H9 (cell line): ENCODE measurements around the gene FASTK. TPM values are rescaled to one million over a fixed set of nuclear protein-coding genes. Genes with fewer than 3 reads are reported as not detected.
A peak's percentile ranks its signal among the peaks of the same experiment; 100 is the strongest.

Experiments
- DNase-seq: peaks from one replicate; pipeline ENCODE4 v3.0.0-alpha.2; 2017
- H2AFZ ChIP-seq: one replicate; pipeline ENCODE4 v1.6.1; 2013; ENCODE audit warnings: mild to moderate bottlenecking, low read length, control low read depth, moderate library complexity
- H2AK5ac ChIP-seq: 2 replicates; pipeline ENCODE4 v1.6.1; 2013; ENCODE audit warnings: low read length, control low read depth, mixed read lengths; ENCODE audit not compliant: insufficient read length
- H2BK120ac ChIP-seq: one replicate; pipeline ENCODE4 v1.6.1; 2013; ENCODE audit warnings: low read depth, mild to moderate bottlenecking, low read length, control low read depth, inconsistent platforms; ENCODE audit not compliant: poor library complexity, severe bottlenecking
- H2BK12ac ChIP-seq: 2 replicates; pipeline ENCODE4 v1.6.1; 2013; ENCODE audit warnings: low read length, control low read depth, mixed read lengths, low read depth; ENCODE audit not compliant: insufficient read length
- H2BK15ac ChIP-seq: 2 replicates; pipeline ENCODE4 v1.6.1; 2013; ENCODE audit warnings: low read depth, low read length, control low read depth
- H2BK20ac ChIP-seq: one replicate; pipeline ENCODE4 v1.6.1; 2013; ENCODE audit warnings: low read depth, mild to moderate bottlenecking, low read length, control low read depth, inconsistent platforms; ENCODE audit not compliant: poor library complexity, severe bottlenecking
- H2BK5ac ChIP-seq: 2 replicates; pipeline ENCODE4 v1.6.1; 2013; ENCODE audit warnings: low read length, control low read depth, mixed read lengths; ENCODE audit not compliant: insufficient read length
- H3K14ac ChIP-seq: 2 replicates; pipeline ENCODE4 v1.6.1; 2013; ENCODE audit warnings: low read length, control low read depth; ENCODE audit not compliant: insufficient read depth
- H3K18ac ChIP-seq: 2 replicates; pipeline ENCODE4 v1.6.1; 2013; ENCODE audit warnings: low read depth, mild to moderate bottlenecking, mixed read lengths, low read length, control low read depth; ENCODE audit not compliant: insufficient read length
- H3K23ac ChIP-seq: 2 replicates; pipeline ENCODE4 v1.6.1; 2013; ENCODE audit warnings: low read length, control low read depth, mixed read lengths, low read depth; ENCODE audit not compliant: insufficient read length
- H3K23me2 ChIP-seq: 2 replicates; pipeline ENCODE4 v1.6.1; 2013; ENCODE audit warnings: low read depth, mild to moderate bottlenecking, mixed read lengths, low read length, control low read depth; ENCODE audit not compliant: insufficient read length, poor library complexity, severe bottlenecking
- H3K27ac ChIP-seq: 2 replicates; pipeline ENCODE4 v1.5.1; 2013; ENCODE audit warnings: low read length, control low read depth, mixed read lengths, low read depth; ENCODE audit not compliant: insufficient read length
- H3K27me3 ChIP-seq: 2 replicates; pipeline ENCODE4 v1.6.1; 2013; ENCODE audit warnings: low read length, control low read depth, inconsistent platforms; ENCODE audit not compliant: insufficient read depth
- H3K4ac ChIP-seq: 2 replicates; pipeline ENCODE4 v1.6.1; 2013; ENCODE audit warnings: low read depth, mild to moderate bottlenecking, control low read depth, inconsistent platforms, low read length, moderate library complexity
- H3K4me1 ChIP-seq: 2 replicates; pipeline ENCODE4 v1.6.1; 2013; ENCODE audit warnings: low read length, control low read depth, inconsistent platforms; ENCODE audit not compliant: insufficient read depth
- H3K4me2 ChIP-seq: 2 replicates; pipeline ENCODE4 v1.6.1; 2013; ENCODE audit warnings: low read length, control low read depth, mixed read lengths; ENCODE audit not compliant: insufficient read length, insufficient read depth
- H3K56ac ChIP-seq: 2 replicates; pipeline ENCODE4 v1.6.1; 2013; ENCODE audit warnings: low read depth, mild to moderate bottlenecking, mixed read lengths, low read length, control low read depth; ENCODE audit not compliant: insufficient read length
- H3K79me1 ChIP-seq: 2 replicates; pipeline ENCODE4 v1.6.1; 2013; ENCODE audit warnings: low read depth, mild to moderate bottlenecking, moderate library complexity, low read length, control low read depth, inconsistent platforms; ENCODE audit not compliant: insufficient read depth, poor library complexity, severe bottlenecking
- H3K79me2 ChIP-seq: 2 replicates; pipeline ENCODE4 v1.6.1; 2013; ENCODE audit warnings: low read length, control low read depth, inconsistent platforms; ENCODE audit not compliant: insufficient read depth
- H3K9ac ChIP-seq: 2 replicates; pipeline ENCODE4 v1.6.1; 2013; ENCODE audit warnings: low read length, control low read depth, mixed read lengths; ENCODE audit not compliant: insufficient read length; ENCODE audit errors: extremely low read depth
- H3K9me3 ChIP-seq: one replicate; pipeline ENCODE4 v1.6.1; 2013; ENCODE audit warnings: low read depth, low read length, inconsistent platforms; ENCODE audit not compliant: control insufficient read depth
- H3T11ph ChIP-seq: one replicate; pipeline ENCODE4 v1.6.1; 2013; ENCODE audit warnings: mild to moderate bottlenecking, low read length, control low read depth, inconsistent platforms
- H4K20me1 ChIP-seq: one replicate; pipeline ENCODE4 v1.6.1; 2013; ENCODE audit not compliant: control insufficient read depth, insufficient read length, insufficient read depth
- H4K5ac ChIP-seq: 2 replicates; pipeline ENCODE4 v1.6.1; 2013; ENCODE audit warnings: low read depth, mild to moderate bottlenecking, mixed read lengths, low read length, control low read depth; ENCODE audit not compliant: insufficient read length
- H4K8ac ChIP-seq: replicated peaks from 2 replicates; pipeline ENCODE4 v1.6.1; 2013; ENCODE audit warnings: low read length, control low read depth, mixed read lengths, low read depth; ENCODE audit not compliant: insufficient read length
- H4K91ac ChIP-seq: 2 replicates; pipeline ENCODE4 v1.6.1; 2013; ENCODE audit warnings: low read depth, mild to moderate bottlenecking, moderate library complexity, mixed read lengths, low read length, control low read depth; ENCODE audit not compliant: insufficient read length
- H3K27ac Mint-ChIP-seq, 3 experiments: 2 replicates in 2 of 3; 3 replicates in 1 of 3; pipeline ENCODE4 v1.8.0; 2020 to 2021; ENCODE audit warnings: mixed read lengths in 3 of 3, mild to moderate bottlenecking in 1 of 3, moderate library complexity in 1 of 3
- H3K27me3 Mint-ChIP-seq: 2 replicates; pipeline ENCODE4 v1.8.0; 2021; ENCODE audit warnings: low read depth, mild to moderate bottlenecking, moderate library complexity, mixed read lengths
- H3K36me3 Mint-ChIP-seq, 3 experiments: 2 replicates in 2 of 3; 3 replicates in 1 of 3; pipeline ENCODE4 v1.8.0; 2020 to 2021; ENCODE audit warnings: low read depth in 3 of 3, mixed read lengths in 3 of 3; ENCODE audit not compliant: insufficient read depth in 1 of 3
- H3K4me1 Mint-ChIP-seq, 2 experiments: 2 replicates each; pipeline ENCODE4 v1.8.0; 2020; ENCODE audit warnings: mixed read lengths in 2 of 2
- H3K4me3 Mint-ChIP-seq, 2 experiments: 2 replicates in 1 of 2; 3 replicates in 1 of 2; pipeline ENCODE4 v1.8.0; 2020 to 2021; ENCODE audit warnings: mild to moderate bottlenecking in 2 of 2, mixed read lengths in 2 of 2, moderate library complexity in 1 of 2
- H3K9me3 Mint-ChIP-seq, 2 experiments: 2 replicates in 1 of 2; 3 replicates in 1 of 2; pipeline ENCODE4 v1.8.0; 2020; ENCODE audit warnings: mild to moderate bottlenecking in 2 of 2, mixed read lengths in 2 of 2, moderate library complexity in 1 of 2
- CTCF ChIP-seq: fragments of 200-600 bp; sonication (generic); conservative IDR thresholded peaks from 3 replicates; pipeline ENCODE4 v1.8.0; 2021; ENCODE audit warnings: antibody characterized with exemption, mild to moderate bottlenecking
- WGBS: extraction: QIAGEN DNeasy Blood & Tissue Kit; methylation state at CpG from one replicate; pipeline ENCODE4 v1.1.7; 2013; ENCODE audit warnings: missing lambda C conversion rate, low lambda C conversion rate, mixed read lengths; ENCODE audit not compliant: insufficient read length; ENCODE audit errors: extremely low coverage; 5-methylcytosine and 5-hydroxymethylcytosine counted together
- total RNA-seq: library from RNA; stranded (reverse); gene quantifications from 2 replicates; pipeline ENCODE4 v1.2.1, GENCODE V29; 2021

The FASTK gene
- total RNA-seq, 1 experiment from 2014 or later, result 57.8 TPM

- Histone ChIP-seq H3K9me3 (no peaks in the 10 kb centered on the region), H3T11ph (no peak overlapping the region), H3K27ac (no peak overlapping the region), H3K18ac (no peak overlapping the region), H3K9ac (no peak overlapping the region), H3K14ac (no peak overlapping the region), H2BK12ac (no peak overlapping the region), H2AFZ (no peak overlapping the region), H4K5ac (no peak overlapping the region), H3K4me1 (no peaks in the 10 kb centered on the region), H3K23me2 (peaks cover 11% of the 10 kb centered on the region), H2AK5ac (no peak overlapping the region), H3K27me3 (no peaks in the 10 kb centered on the region; the same call in 1 of the 2 replicates), H4K20me1 (no peaks in the 10 kb centered on the region), H3K4ac (no peak overlapping the region), H2BK5ac (no peak overlapping the region), H3K79me1 (peaks cover 6% of the 10 kb centered on the region), H2BK120ac (no peak overlapping the region), H3K56ac (no peak overlapping the region), H2BK20ac (no peak overlapping the region), H4K8ac (no peak overlapping the region), H2BK15ac (no peak overlapping the region), H3K4me2 (no peak overlapping the region), H3K23ac (no peak overlapping the region), H3K79me2 (peaks cover 28% of the 10 kb centered on the region), H4K91ac (no peak overlapping the region)
- H3K4me1 Mint-ChIP-seq, result peaks cover 32 to 36% of the 10 kb centered on the region in 2 experiments
- H3K9me3 Mint-ChIP-seq, result no peaks in the 10 kb centered on the region
- TF ChIP-seq CTCF, result no peak
- H3K36me3 Mint-ChIP-seq, result peaks cover 0 to 26% (median 5%) of the 10 kb centered on the region in 3 experiments; a peak in 5 of 7 replicates
- peaks cover 7% of the 10 kb centered on the region for H3K27me3 Mint-ChIP-seq
- H3K27ac Mint-ChIP-seq, result no peak overlapping the region
- no CpG with 5 or more reads among the region's 14 CpGs for WGBS
- no peak for DNase-seq
- H3K4me3 Mint-ChIP-seq, result 0 out of 5 replicates have a peak overlapping the region, but pooled peaks of 1 of the 2 experiments have one; percentile 25
Observed at GRCh38 chr7:151091988-151092387, 11.4 kb upstream of the FASTK start.
